Measurements from ENCODE around the gene DDOST. TPM values are rescaled to one million over a fixed set of nuclear protein-coding genes. Genes with fewer than 3 reads are reported as not detected.
"Not testable (repeated sequence)": the region's sequence is repeated elsewhere in the genome, so short reads cannot be mapped to it uniquely, and the experiment has no call there.

The DDOST gene
- total RNA-seq, 2 experiments from 2014 or later = 145 to 152 TPM

DNA sequence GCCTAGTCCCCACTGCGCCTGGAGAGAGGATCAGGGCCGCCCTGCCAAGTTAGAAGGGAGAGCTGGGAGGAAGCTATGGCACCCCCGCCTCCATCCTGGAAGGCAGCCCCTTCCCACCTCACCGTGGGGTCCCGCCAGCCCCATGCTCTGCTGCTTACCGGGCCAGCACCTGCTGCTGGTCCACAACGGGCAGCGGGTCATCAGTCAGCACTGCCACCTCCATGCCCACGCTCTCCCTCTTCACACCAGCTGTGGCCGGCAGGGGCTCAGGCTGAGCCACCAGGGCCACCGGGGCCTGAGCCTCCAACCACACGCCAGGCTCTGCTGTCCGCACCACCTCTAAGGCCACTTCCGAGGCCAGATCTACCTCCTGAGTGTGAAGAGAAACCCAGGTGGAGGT, 23.5 kb upstream of the DDOST start:
- no peak for DNase-seq
- ChIA-PET CTCF (no interaction called here), POLR2A (no interaction called here)
- peaks cover 38% of the 10 kb centered on the region for H3K27me3 Mint-ChIP-seq
- no peaks in the 10 kb centered on the region for H3K36me3 Mint-ChIP-seq (ENCODE audit: low read depth)
- H3K4me3 Mint-ChIP-seq = no peak overlapping the region
- no peak overlapping the region for H3K27ac Mint-ChIP-seq
- peaks cover 3% of the 10 kb centered on the region for H3K4me1 Mint-ChIP-seq
- H3K9me3 Mint-ChIP-seq = no peaks in the 10 kb centered on the region

DNA sequence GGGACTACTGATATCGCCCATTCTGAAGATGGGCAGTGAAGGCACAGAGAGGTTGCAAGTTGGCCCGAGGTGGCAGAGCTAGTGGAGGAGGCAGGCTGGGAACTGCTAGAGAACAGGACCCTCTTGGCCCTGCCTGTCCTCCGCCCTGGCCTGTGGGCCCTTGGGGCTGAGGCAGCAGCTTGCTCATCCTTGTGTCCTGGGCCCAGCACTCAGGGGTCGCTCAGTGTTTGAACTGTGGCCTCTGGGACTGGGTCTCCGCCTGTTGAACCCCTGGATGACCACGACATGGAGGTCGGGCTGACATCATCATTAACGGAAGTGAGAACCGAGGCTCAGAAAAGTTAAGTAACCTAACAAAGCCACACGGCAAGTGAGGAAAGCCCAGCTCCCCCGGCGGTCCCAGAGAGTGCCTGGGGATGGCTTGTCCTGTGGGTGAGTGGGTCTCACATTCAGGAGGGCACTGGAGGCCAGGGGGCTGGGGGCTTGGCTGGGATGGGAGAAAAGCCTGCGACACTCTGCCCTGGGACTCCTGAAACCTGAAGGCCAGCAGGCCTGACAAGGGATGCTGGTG, 23.0 kb upstream of the DDOST start:
- Mint-ChIP-seq H3K27ac (no peak overlapping the region), H3K9me3 (no peaks in the 10 kb centered on the region), H3K36me3 (ENCODE audit: low read depth) (no peaks in the 10 kb centered on the region), H3K4me1 (peaks cover 7% of the 10 kb centered on the region), H3K4me3 (no peak overlapping the region), H3K27me3 (peaks cover 41% of the 10 kb centered on the region)
- no peak for DNase-seq
- ChIA-PET POLR2A (no interaction called here), CTCF (interaction anchor here (1.4 kb wide), 1 partner anchor 13 kb away, joined by 4 read pairs; no protein-coding TSS in a partner anchor)

DNA sequence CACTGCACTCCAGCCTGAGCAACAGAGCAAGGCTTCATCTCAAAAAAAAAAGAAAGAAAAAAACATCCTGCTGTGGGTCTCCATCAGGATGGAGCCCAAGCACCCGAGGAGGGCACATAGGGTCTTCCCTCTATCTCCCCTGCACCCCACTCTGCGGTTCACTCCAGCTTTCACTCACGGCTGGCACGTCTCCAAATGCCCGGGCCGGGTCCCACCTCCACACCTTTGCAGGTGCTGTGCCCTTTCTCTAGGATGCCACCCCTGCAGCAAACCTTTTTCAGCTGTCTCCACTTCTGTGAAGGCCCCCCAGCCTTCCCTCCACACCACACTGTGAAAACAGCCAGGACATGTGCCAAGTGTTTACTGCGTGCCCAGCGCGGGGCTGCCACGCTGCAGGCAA, 22.4 kb upstream of the DDOST start:
- ChIA-PET CTCF (interaction anchor here (1.4 kb wide), 1 partner anchor 13 kb away, joined by 4 read pairs; no protein-coding TSS in a partner anchor), POLR2A (no interaction called here)
- H3K27ac Mint-ChIP-seq = no peak overlapping the region
- DNase-seq = no peak
- H3K27me3 Mint-ChIP-seq = peaks cover 45% of the 10 kb centered on the region
- H3K4me3 Mint-ChIP-seq = no peak overlapping the region
- H3K36me3 Mint-ChIP-seq (ENCODE audit: low read depth) = no peaks in the 10 kb centered on the region
- no peaks in the 10 kb centered on the region for H3K9me3 Mint-ChIP-seq
- peaks cover 12% of the 10 kb centered on the region for H3K4me1 Mint-ChIP-seq

DNA sequence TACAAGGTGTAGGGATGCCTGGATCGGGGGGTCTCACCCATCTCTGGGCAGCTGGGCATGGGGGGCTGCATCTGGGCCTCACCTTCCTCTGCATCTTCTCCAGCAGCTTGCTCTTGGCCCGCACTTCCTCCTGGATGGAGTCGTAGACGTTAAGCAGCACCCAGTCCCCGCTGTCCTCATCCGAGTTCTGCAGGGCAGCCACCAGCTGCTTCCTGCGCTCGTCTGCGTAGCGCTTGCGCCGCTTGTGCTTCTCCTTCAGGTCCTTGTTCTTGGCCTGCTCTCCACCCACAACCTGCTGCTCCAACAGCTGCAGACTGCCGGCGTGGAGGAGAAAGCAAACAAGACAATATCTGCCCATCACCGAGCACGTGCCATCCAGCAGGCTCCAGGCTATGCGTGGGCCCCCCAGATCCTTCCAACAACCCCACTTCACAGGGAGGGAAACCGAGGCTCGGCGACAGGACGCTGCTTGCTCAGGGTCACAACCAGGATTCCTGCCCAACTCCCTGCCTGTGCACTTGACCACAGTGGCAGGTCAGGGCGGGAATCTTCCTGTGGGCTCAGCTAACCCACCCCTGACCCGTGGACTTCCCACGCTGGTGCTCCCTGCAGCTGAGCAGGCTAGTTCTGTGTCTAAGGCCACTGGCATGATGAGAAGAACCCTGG, 21.5 kb upstream of the DDOST start:
- no peak overlapping the region for H3K27ac Mint-ChIP-seq
- peaks cover 3% of the 10 kb centered on the region for H3K36me3 Mint-ChIP-seq (ENCODE audit: low read depth)
- no peak overlapping the region for H3K4me3 Mint-ChIP-seq
- peaks cover 52% of the 10 kb centered on the region for H3K27me3 Mint-ChIP-seq
- ChIA-PET CTCF (interaction anchor here (0.7 to 1.4 kb wide), 2 partner anchors 14 kb away, joined by 4 read pairs; no protein-coding TSS in a partner anchor), POLR2A (no interaction called here)
- no peak for DNase-seq
- peaks cover 21% of the 10 kb centered on the region for H3K4me1 Mint-ChIP-seq
- H3K9me3 Mint-ChIP-seq = peaks cover 7% of the 10 kb centered on the region

DNA sequence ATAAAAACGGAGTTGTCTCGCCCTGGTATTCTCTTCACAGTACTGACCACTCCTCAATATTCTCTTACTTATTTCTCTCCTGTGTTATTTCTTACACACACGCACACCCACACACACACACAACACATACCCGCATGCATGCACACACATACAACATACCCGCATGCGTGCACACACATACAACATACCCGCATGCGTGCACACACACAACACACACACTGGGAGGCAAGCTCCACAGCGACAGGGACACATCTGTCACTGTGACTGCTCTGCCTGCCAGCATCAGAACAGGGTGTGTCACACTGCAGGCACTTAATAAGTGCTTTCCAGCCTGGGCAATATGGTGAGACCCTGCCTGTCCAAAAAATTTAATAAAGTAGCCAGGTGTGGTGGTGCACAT, 20.8 kb upstream of the DDOST start:
- DNase-seq = no peak
- Mint-ChIP-seq H3K4me3 (no peak overlapping the region), H3K9me3 (peaks cover 13% of the 10 kb centered on the region), H3K36me3 (ENCODE audit: low read depth) (peaks cover 7% of the 10 kb centered on the region), H3K27ac (no peak overlapping the region), H3K4me1 (peaks cover 22% of the 10 kb centered on the region), H3K27me3 (peaks cover 59% of the 10 kb centered on the region)
- ChIA-PET POLR2A (no interaction called here), CTCF (interaction anchor here (0.7 kb wide), 1 partner anchor 13 kb away, joined by 4 read pairs; no protein-coding TSS in a partner anchor)

DNA sequence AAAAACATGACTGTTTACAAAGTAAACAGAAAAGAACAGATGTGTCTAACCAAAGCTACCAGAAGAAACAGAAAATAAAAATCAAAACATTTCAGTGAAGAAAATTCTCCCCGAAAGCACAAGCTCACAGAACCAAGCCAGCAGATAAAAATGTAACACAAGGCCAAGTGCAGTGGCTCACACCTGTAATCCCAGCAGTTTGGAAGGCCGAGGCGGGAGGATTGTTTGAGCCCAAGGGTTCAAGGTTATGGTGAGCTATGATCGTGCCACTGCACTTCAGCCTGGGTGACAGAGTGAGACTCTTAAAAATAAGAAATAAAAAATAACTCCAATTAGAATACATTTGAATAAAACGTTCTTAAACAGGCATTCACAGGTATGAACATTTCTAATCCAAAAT, 19.1 kb upstream of the DDOST start:
- Mint-ChIP-seq H3K27me3 (peaks cover 68% of the 10 kb centered on the region), H3K9me3 (peaks cover 13% of the 10 kb centered on the region), H3K27ac (no peak overlapping the region), H3K36me3 (ENCODE audit: low read depth) (peaks cover 7% of the 10 kb centered on the region), H3K4me3 (no peak overlapping the region), H3K4me1 (peaks cover 19% of the 10 kb centered on the region)
- CTCF ChIA-PET = interaction anchor here (0.6 kb wide), 2 partner anchors 12 to 545 kb away, joined by 3 read pairs; no protein-coding TSS in a partner anchor
- no peak for DNase-seq
- POLR2A ChIA-PET = no interaction called here

DNA sequence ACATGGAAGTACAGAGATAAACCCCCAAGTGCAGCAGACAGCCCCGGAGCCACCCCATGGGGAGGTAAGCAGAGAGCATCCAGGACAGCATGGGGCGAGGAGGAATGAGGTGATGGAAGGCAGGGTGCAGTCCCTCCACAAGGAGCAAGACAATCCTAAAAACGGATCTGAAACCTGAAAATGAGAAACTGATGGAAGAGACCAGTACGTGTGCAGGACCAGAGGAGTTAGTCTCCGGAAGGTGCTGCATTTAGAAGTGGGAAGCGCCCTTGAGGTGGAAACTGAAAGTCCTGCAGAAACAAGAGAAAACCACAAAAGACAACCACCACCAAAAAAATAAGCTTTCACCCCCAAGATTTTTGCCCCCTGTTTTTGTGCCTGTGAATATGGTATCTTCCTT, 17.4 kb upstream of the DDOST start:
- peak overlapping the region; percentile 44 for H3K27ac Mint-ChIP-seq
- ChIA-PET CTCF (no interaction called here), POLR2A (no interaction called here)
- H3K27me3 Mint-ChIP-seq = peaks cover 63% of the 10 kb centered on the region
- peaks cover 7% of the 10 kb centered on the region for H3K36me3 Mint-ChIP-seq (ENCODE audit: low read depth)
- DNase-seq = peak; percentile 54
- H3K9me3 Mint-ChIP-seq = peaks cover 13% of the 10 kb centered on the region
- peak overlapping the region; percentile 42 for H3K4me3 Mint-ChIP-seq
- H3K4me1 Mint-ChIP-seq = peaks cover 19% of the 10 kb centered on the region

DNA sequence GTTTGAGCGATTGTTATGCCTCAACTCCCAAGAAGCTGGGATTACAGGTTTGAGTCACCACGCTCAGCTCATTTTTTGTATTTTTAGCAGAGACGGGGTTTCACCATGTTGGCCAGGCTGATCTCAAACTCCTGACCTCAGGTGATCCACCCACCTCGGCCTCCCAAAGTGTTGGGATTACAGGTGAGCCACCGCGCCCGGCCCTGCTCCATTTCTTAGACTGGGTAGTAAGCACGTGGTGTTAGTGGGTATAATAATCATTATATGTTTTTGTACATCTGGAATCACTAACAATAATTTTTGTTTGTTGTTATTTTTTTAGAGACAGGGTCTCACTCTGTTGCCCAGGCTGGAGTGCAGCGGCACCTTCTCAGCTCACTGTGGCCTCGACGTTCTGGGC, 12.5 kb upstream of the DDOST start:
- peaks cover 10% of the 10 kb centered on the region for H3K4me1 Mint-ChIP-seq
- peaks cover 13% of the 10 kb centered on the region for H3K9me3 Mint-ChIP-seq
- H3K27me3 Mint-ChIP-seq = peaks cover 40% of the 10 kb centered on the region
- H3K4me3 Mint-ChIP-seq; H3K36me3 Mint-ChIP-seq (ENCODE audit: low read depth); CTCF ChIA-PET; POLR2A ChIA-PET; H3K27ac Mint-ChIP-seq; DNase-seq: not testable (repeated sequence)

DNA sequence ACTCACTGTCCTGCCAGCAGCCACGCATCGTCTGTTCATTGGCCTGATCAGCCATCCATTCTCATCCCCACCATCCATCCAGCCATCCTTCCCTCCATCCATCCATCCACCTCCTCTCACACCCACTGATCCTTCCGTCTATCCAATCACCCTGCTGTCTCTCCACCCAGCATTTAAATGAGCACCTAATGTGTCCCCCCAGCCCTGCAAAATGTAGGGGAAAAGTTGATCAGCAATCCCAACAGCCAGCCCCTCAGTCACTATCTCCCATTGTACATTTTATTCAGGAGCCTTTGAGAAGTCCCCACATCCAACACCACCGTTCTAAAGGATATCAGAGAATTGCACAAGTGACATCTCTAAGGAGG, 11.1 kb upstream of the DDOST start:
- Mint-ChIP-seq H3K4me1 (no peaks in the 10 kb centered on the region), H3K9me3 (peaks cover 2% of the 10 kb centered on the region), H3K36me3 (ENCODE audit: low read depth) (peaks cover 2% of the 10 kb centered on the region), H3K4me3 (no peak overlapping the region), H3K27ac (no peak overlapping the region), H3K27me3 (peaks cover 29% of the 10 kb centered on the region)
- POLR2A ChIA-PET = no interaction called here
- CTCF ChIA-PET = no interaction called here
- DNase-seq = no peak

DNA sequence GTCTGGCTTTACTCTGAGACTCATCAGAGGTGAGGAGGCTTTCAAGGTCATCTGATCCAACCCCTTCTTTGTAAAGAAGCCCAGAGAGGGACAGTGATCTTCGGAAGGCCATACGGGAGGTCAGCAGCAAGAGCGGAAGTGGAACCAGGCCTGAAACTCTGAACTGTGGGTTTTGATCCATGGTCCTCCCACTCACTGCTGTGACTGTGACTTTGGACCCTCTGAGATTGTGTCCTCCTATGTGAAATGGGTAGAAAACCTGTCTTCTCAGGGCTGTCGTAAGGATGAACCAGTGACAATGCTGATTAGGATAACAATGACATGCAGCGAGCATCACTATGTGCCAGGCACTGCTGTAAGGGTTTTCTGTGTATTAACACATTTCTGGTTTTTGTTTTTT, 9.8 kb upstream of the DDOST start:
- Mint-ChIP-seq H3K36me3 (ENCODE audit: low read depth) (no peaks in the 10 kb centered on the region), H3K27me3 (peaks cover 19% of the 10 kb centered on the region), H3K27ac (no peak overlapping the region), H3K4me1 (peaks cover 5% of the 10 kb centered on the region), H3K9me3 (peaks cover 3% of the 10 kb centered on the region), H3K4me3 (no peak overlapping the region)
- CTCF ChIA-PET = no interaction called here
- POLR2A ChIA-PET = no interaction called here
- DNase-seq = no peak

DNA sequence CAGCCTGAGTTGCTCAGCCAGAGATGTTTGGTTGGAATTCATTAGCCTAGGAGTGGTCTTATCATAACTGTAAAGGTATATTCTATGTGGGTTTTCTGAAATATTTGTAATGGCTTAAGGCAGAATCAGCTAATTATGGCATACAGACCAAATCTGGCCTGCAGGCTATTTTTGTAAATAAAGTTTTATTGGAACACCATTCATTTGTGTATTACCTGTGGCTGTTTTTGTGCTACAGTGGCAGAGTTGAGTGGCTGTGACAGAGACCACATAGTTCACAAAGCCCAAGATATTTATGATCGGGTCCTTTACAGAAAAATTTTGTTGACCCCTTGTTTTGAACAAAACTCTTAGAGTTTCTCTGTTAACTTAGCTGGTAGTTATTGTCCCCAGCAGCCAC, 7.4 kb upstream of the DDOST start:
- H3K9me3 Mint-ChIP-seq = peaks cover 3% of the 10 kb centered on the region
- CTCF ChIA-PET = interaction anchor here (0.6 to 0.8 kb wide), 3 partner anchors 12 to 89 kb away, joined by 3 to 4 read pairs (median 3); no protein-coding TSS in a partner anchor
- peaks cover 10% of the 10 kb centered on the region for H3K27me3 Mint-ChIP-seq
- peaks cover 9% of the 10 kb centered on the region for H3K4me1 Mint-ChIP-seq
- H3K36me3 Mint-ChIP-seq (ENCODE audit: low read depth) = no peaks in the 10 kb centered on the region
- no peak overlapping the region for H3K27ac Mint-ChIP-seq
- POLR2A ChIA-PET = no interaction called here
- no peak for DNase-seq
- no peak overlapping the region for H3K4me3 Mint-ChIP-seq

DNA sequence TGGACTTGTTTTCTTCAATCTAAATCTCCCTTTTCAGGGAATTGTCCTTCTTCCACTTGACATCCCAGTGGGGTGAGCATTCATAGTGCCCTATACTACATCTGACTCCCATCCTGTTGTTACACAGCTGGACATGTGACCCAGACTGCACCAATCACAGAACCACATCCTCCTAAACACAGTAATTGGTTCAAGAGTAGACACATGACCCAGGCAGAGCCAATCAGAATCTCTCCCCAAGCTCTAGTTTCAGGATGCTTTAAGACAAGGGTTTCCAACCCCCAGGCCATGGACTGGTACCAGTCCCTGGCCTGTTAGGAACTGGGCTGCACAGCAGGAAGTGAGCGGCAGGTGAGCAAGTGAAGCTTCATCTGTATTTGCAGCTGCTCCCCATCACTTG, 5.6 kb upstream of the DDOST start:
- H3K27ac Mint-ChIP-seq = no peak overlapping the region
- ChIA-PET POLR2A (no interaction called here), CTCF (interaction anchor here (0.8 to 1.5 kb wide), 2 partner anchors 9 to 30 kb away, joined by 3 to 8 read pairs; no protein-coding TSS in a partner anchor)
- no peak overlapping the region for H3K4me3 Mint-ChIP-seq
- peaks cover 21% of the 10 kb centered on the region for H3K4me1 Mint-ChIP-seq
- no peaks in the 10 kb centered on the region for H3K36me3 Mint-ChIP-seq (ENCODE audit: low read depth)
- peaks cover 3% of the 10 kb centered on the region for H3K27me3 Mint-ChIP-seq
- peaks cover 3% of the 10 kb centered on the region for H3K9me3 Mint-ChIP-seq
- peak; percentile 30 for DNase-seq

DNA sequence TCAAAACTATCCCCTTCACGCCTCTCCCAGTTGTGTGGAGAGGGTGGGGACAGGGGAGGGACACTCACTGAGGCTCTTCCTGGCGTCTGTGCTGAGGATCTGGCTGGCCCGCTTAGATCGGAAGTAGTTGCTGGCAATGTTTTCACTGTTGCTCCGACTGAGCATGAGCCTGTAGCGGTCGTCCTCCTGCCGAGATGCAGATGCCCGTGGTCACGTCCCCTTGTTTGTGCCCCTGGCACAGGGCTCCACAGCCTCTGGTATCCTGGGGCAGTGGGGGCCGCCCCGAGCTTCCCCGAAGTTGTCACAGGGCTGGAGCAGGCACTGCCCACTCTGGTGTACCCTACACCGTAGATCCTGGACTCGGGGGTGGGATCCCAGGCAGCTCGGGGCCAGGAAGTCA, 5.0 kb upstream of the DDOST start:
- H3K4me1 Mint-ChIP-seq = peaks cover 23% of the 10 kb centered on the region
- H3K27ac Mint-ChIP-seq = no peak overlapping the region
- POLR2A ChIA-PET = no interaction called here
- CTCF ChIA-PET = interaction anchor here (0.8 to 1.5 kb wide), 2 partner anchors 10 to 31 kb away, joined by 3 to 8 read pairs; no protein-coding TSS in a partner anchor
- DNase-seq = no peak
- H3K9me3 Mint-ChIP-seq = peaks cover 3% of the 10 kb centered on the region
- H3K27me3 Mint-ChIP-seq = no peaks in the 10 kb centered on the region
- H3K36me3 Mint-ChIP-seq (ENCODE audit: low read depth) = peaks cover 2% of the 10 kb centered on the region
- no peak overlapping the region for H3K4me3 Mint-ChIP-seq
